HepG2 (cell line): ENCODE measurements around the gene ASPRV1. TPM values are rescaled to one million over a fixed set of nuclear protein-coding genes. Genes with fewer than 3 reads are reported as not detected.

Experiments
- ATF7-NPFF ChIP-seq: sonication (generic); formaldehyde crosslinking; IDR thresholded peaks from 2 replicates; pipeline ENCODE4 v1.8.1; 2023; ENCODE audit warnings: mild to moderate bottlenecking, low read depth, missing genetic modification reagents, moderate library complexity
- BORCS8-MEF2B ChIP-seq: sonication (generic); formaldehyde crosslinking; IDR thresholded peaks from 2 replicates; pipeline ENCODE4 v1.8.0; 2022; ENCODE audit warnings: mild to moderate bottlenecking, missing genetic modification reagents
- CBX2 ChIP-seq, 2 experiments: fragments of 200-600 bp in 1 of 2; sonication (generic); formaldehyde crosslinking in 1 of 2; IDR thresholded peaks; 2 replicates each; pipeline versions ENCODE4 v1.7.0 to v1.8.1; 2018 to 2022; ENCODE audit warnings: low read depth in 2 of 2, low read length in 1 of 2, mild to moderate bottlenecking in 1 of 2, missing genetic modification reagents in 1 of 2
- CTCF ChIP-seq: sonication (generic); formaldehyde crosslinking; IDR thresholded peaks from 2 replicates; pipeline ENCODE4 v1.5.0; 2020; ENCODE audit warnings: mild to moderate bottlenecking, missing genetic modification reagents, moderate library complexity
- FIP1L1 ChIP-seq: fragments of 200-400 bp; formaldehyde crosslinking; IDR thresholded peaks from 2 replicates; pipeline ENCODE4 v1.6.1; 2018; ENCODE audit warnings: low read depth, mild to moderate bottlenecking, low read length, moderate library complexity, borderline replicate concordance; ENCODE audit not compliant: insufficient read depth
- GABPB1 ChIP-seq: IDR thresholded peaks from 2 replicates; pipeline ENCODE4 v1.6.1; 2016; ENCODE audit warnings: mild to moderate bottlenecking, missing genetic modification reagents, moderate library complexity, missing compliant biosample characterization
- NFKB2 ChIP-seq: sonication (generic); formaldehyde crosslinking; IDR thresholded peaks from 2 replicates; pipeline ENCODE4 v1.4.0; 2020; ENCODE audit warnings: missing genetic modification reagents, borderline replicate concordance
- SRSF1 ChIP-seq: fragments of 200-400 bp; formaldehyde crosslinking; optimal IDR thresholded peaks from 2 replicates; pipeline ENCODE3; 2017; ENCODE audit warnings: mild to moderate bottlenecking, low read depth, low read length, moderate library complexity
- THYN1 ChIP-seq: sonication (generic); formaldehyde crosslinking; IDR thresholded peaks from 2 replicates; pipeline ENCODE4 v1.8.1; 2023; ENCODE audit warnings: low read depth, mild to moderate bottlenecking, moderate library complexity, missing genetic modification reagents, borderline replicate concordance
- ZNF563 ChIP-seq: sonication (generic); formaldehyde crosslinking; IDR thresholded peaks from 2 replicates; pipeline ENCODE4 v1.8.0; 2022; ENCODE audit warnings: mild to moderate bottlenecking, moderate library complexity, missing genetic modification reagents
- ZNF605 ChIP-seq: sonication (generic); formaldehyde crosslinking; IDR thresholded peaks from 2 replicates; pipeline ENCODE4 v1.8.0; 2022; ENCODE audit warnings: mild to moderate bottlenecking, missing genetic modification reagents
- ZNF629 ChIP-seq: sonication (generic); formaldehyde crosslinking; conservative IDR thresholded peaks from 2 replicates; pipeline ENCODE4 v1.5.0; 2020; ENCODE audit warnings: missing genetic modification reagents
- ZSCAN31 ChIP-seq: sonication (generic); formaldehyde crosslinking; IDR thresholded peaks from 2 replicates; pipeline ENCODE4 v1.5.0; 2020; ENCODE audit warnings: low read depth, mild to moderate bottlenecking, missing genetic modification reagents
- polyA plus RNA-seq, 8 experiments: library from polyadenylated mRNA; depleted of rRNA in 3 of 8; stranded (reverse) in 7 of 8; unstranded in 1 of 8; fragments of >200 nt; fragmentation: Illumina TruSeq in 4 of 8; extraction: Trizol in 4 of 8; gene quantifications; 2 replicates each; pipeline versions ENCODE4 v1.2.1 to v1.2.3, GENCODE V29; 2011 to 2016; ENCODE audit warnings: low read depth in 4 of 8, missing spikeins in 1 of 8, mixed read lengths in 1 of 8; ENCODE audit not compliant: insufficient read depth in 1 of 8
- total RNA-seq, 5 experiments: library from RNA; depleted of rRNA; stranded (reverse); fragments of >200 nt; fragmentation: Illumina TruSeq; extraction: Trizol; gene quantifications; 2 replicates each; pipeline ENCODE4 v1.2.3, GENCODE V29; 2016; ENCODE audit warnings: low read depth in 1 of 5
- TF ChIP-seq, protein P1 (sequence below): IDR thresholded peaks from 2 replicates; pipeline ENCODE4 v1.6.1; 2016
- TF ChIP-seq, protein P2 (sequence below): sonication (generic); formaldehyde crosslinking; conservative IDR thresholded peaks from 2 replicates; pipeline ENCODE4 v1.4.0; 2020; ENCODE audit warnings: missing genetic modification reagents
- TF ChIP-seq, protein P3 (sequence below): sonication (generic); formaldehyde crosslinking; IDR thresholded peaks from 2 replicates; pipeline ENCODE4 v1.4.0; 2020; ENCODE audit warnings: missing genetic modification reagents, borderline replicate concordance
- TF ChIP-seq, protein P4 (sequence below): sonication (generic); formaldehyde crosslinking; conservative IDR thresholded peaks from 2 replicates; pipeline ENCODE4 v1.8.0; 2022; ENCODE audit warnings: missing genetic modification reagents

The ASPRV1 gene
- total and polyA plus RNA-seq, 2 of the 13 experiments (the other 11 are each of a cell fraction or from before 2014, with no cell fraction given): 0.40 to 0.48 TPM

- TF ChIP-seq ATF7-NPFF (CRISPR knock-in tag): no peak
- TF ChIP-seq, protein P1, sequence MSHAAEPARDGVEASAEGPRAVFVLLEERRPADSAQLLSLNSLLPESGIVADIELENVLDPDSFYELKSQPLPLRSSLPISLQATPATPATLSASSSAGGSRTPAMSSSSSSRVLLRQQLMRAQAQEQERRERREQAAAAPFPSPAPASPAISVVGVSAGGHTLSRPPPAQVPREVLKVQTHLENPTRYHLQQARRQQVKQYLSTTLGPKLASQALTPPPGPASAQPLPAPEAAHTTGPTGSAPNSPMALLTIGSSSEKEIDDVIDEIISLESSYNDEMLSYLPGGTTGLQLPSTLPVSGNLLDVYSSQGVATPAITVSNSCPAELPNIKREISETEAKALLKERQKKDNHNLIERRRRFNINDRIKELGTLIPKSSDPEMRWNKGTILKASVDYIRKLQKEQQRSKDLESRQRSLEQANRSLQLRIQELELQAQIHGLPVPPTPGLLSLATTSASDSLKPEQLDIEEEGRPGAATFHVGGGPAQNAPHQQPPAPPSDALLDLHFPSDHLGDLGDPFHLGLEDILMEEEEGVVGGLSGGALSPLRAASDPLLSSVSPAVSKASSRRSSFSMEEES (CRISPR knock-in tag): peak; percentile 74; the same call in 1 of the 2 replicates
- 0 out of 2 replicates have a peak, but pooled peaks have one; percentile 14 for TF ChIP-seq NFKB2 (CRISPR knock-in tag)
- TF ChIP-seq ZNF563 (CRISPR knock-in tag): 0 out of 2 replicates have a peak, but pooled peaks have one; percentile 29
- TF ChIP-seq, protein P2, sequence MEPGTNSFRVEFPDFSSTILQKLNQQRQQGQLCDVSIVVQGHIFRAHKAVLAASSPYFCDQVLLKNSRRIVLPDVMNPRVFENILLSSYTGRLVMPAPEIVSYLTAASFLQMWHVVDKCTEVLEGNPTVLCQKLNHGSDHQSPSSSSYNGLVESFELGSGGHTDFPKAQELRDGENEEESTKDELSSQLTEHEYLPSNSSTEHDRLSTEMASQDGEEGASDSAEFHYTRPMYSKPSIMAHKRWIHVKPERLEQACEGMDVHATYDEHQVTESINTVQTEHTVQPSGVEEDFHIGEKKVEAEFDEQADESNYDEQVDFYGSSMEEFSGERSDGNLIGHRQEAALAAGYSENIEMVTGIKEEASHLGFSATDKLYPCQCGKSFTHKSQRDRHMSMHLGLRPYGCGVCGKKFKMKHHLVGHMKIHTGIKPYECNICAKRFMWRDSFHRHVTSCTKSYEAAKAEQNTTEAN (CRISPR knock-in tag): no peak
- peak; percentile 74 for TF ChIP-seq BORCS8-MEF2B (CRISPR knock-in tag)
- TF ChIP-seq GABPB1 (CRISPR knock-in tag): 0 out of 2 replicates have a peak, but pooled peaks have one; percentile 9
- TF ChIP-seq FIP1L1: no peak
- 0 out of 2 replicates have a peak, but pooled peaks have one; percentile 16 for TF ChIP-seq CTCF
- TF ChIP-seq CBX2 (IDR thresholded peaks at IDR 0.05; ENCODE audit: low read depth, low read length): no peak
- TF ChIP-seq CBX2 (CRISPR knock-in tag; IDR thresholded peaks at IDR 0.05; ENCODE audit: low read depth): no peak
- no peak for TF ChIP-seq THYN1 (CRISPR knock-in tag)
- TF ChIP-seq, protein P3, sequence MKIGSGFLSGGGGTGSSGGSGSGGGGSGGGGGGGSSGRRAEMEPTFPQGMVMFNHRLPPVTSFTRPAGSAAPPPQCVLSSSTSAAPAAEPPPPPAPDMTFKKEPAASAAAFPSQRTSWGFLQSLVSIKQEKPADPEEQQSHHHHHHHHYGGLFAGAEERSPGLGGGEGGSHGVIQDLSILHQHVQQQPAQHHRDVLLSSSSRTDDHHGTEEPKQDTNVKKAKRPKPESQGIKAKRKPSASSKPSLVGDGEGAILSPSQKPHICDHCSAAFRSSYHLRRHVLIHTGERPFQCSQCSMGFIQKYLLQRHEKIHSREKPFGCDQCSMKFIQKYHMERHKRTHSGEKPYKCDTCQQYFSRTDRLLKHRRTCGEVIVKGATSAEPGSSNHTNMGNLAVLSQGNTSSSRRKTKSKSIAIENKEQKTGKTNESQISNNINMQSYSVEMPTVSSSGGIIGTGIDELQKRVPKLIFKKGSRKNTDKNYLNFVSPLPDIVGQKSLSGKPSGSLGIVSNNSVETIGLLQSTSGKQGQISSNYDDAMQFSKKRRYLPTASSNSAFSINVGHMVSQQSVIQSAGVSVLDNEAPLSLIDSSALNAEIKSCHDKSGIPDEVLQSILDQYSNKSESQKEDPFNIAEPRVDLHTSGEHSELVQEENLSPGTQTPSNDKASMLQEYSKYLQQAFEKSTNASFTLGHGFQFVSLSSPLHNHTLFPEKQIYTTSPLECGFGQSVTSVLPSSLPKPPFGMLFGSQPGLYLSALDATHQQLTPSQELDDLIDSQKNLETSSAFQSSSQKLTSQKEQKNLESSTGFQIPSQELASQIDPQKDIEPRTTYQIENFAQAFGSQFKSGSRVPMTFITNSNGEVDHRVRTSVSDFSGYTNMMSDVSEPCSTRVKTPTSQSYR (CRISPR knock-in tag): 0 out of 2 replicates have a peak, but pooled peaks have one; percentile 12
- 0 out of 2 replicates have a peak, but pooled peaks have one; percentile 1 for TF ChIP-seq ZNF605 (CRISPR knock-in tag)
- no peak for TF ChIP-seq ZNF629
- peak; percentile 56; the same call in 1 of the 2 replicates for TF ChIP-seq ZSCAN31 (CRISPR knock-in tag)
- no peak for TF ChIP-seq SRSF1
- TF ChIP-seq, protein P4, sequence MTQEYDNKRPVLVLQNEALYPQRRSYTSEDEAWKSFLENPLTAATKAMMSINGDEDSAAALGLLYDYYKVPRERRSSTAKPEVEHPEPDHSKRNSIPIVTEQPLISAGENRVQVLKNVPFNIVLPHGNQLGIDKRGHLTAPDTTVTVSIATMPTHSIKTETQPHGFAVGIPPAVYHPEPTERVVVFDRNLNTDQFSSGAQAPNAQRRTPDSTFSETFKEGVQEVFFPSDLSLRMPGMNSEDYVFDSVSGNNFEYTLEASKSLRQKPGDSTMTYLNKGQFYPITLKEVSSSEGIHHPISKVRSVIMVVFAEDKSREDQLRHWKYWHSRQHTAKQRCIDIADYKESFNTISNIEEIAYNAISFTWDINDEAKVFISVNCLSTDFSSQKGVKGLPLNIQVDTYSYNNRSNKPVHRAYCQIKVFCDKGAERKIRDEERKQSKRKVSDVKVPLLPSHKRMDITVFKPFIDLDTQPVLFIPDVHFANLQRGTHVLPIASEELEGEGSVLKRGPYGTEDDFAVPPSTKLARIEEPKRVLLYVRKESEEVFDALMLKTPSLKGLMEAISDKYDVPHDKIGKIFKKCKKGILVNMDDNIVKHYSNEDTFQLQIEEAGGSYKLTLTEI: no peak
These were observed 14.5 kb upstream of the ASPRV1 start (continued) for GRCh38 chr2:69975853-69976462.
